GM18873 (cell line): ENCODE measurements around the gene RRBP1.
"Not testable (repeated sequence)": the region's sequence is repeated elsewhere in the genome, so short reads cannot be mapped to it uniquely, and the experiment has no call there.

Source experiments
- ATAC-seq: cut with Tn5 transposase; IDR thresholded peaks from one replicate; pipeline ENCODE4 v1.9.1; 2021; ENCODE audit warnings: mild to moderate bottlenecking, moderate library complexity, moderate number of reproducible peaks; ENCODE audit not compliant: unreplicated experiment, low FRiP score

Gene RRBP1

DNA sequence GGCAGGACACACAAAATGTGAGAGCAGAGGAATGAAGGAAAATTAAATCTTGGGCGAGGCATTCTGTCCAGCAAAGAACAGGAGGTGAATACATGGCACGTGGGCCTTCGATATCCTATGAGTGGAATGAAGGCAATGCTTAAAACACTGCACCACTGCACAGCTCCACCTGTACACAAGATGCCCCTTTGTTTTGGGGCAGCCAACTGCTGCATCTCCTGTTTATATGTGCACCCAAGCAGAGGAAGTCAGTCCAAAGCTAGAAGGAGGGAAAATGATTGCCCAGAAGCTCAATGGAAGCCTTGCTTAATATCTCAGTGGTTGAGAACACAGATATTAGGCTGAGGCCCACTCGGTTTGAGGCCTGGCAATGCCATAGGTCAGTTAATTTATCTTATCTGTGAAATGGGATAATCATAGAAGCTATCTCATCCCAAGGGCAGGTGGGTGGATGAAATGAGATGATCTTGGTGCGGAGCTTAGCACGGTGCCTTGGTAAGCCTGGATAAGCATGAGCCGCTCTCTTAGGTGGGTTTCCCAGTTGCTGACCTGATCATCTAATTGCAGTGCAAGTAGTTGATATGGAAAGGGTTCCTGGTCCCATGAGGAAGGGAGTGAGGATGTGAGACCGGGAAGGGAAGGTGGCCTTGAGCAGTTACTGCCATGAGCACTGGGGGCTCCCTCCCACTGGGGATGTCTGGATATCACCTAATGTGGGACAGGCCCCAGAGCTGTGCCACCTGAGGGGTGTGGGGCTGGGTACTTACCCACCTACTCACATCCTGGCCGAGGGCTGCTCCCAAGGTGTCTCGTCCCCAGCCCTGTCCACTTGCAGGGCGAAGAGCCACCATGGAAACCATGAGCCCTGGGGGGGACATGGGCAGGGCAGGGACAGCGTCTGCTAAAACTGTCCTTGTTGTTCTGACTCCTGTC lies 27.6 kb upstream of the RRBP1 start:
- no peak for ATAC-seq

DNA sequence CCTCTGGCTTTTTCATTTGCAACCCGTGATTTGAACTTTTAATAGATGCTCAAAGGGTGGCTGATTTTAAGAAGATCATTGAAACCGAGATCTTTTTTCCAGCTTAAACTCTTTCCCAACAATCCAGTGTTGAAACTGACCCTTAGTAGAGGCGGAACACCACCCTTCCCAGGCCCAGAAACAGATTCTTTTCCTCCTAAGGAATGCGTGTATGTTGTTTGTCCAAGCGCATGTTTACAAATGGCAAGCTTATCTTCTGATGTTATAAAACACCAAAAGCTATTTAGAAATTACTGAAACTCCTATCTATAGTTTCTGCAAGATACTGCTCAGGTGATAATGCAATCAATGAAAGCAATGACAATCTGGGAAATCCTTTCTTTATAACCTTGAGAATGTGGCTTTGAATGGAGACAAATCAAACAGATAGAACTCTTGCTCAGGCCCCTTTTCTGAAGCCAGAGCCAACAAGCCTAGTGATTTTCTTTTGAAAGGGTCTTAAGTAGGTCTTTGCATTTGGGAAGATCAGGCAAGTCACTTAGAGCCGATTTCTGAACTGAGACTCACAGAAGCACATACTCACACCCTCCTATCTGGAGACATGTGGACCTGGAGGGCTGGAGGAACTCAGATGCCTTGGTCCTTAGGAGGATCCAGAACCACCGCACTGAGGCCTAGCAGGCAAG lies 26.8 kb upstream of the RRBP1 start:
- ATAC-seq, result no peak

DNA sequence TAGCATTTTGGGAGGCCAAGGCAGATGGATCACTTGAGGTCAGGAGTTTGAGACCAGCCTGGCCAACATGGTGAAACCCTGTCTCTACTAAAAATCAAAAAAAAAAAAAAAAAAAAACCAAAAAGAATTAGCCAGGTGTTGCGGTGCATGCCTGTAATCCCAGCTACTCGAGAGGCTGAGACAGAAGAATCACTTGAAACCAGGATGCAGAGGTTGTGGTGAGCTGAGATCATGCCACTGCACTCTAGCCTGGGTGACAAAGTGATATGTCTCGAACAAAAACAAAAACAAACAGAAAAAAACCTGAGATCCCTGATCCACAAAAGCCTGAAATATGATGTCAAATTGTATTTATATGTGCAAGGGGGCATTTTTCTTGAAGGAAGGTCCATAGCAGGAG lies 25.9 kb upstream of the RRBP1 start:
- ATAC-seq, result not testable (repeated sequence)

DNA sequence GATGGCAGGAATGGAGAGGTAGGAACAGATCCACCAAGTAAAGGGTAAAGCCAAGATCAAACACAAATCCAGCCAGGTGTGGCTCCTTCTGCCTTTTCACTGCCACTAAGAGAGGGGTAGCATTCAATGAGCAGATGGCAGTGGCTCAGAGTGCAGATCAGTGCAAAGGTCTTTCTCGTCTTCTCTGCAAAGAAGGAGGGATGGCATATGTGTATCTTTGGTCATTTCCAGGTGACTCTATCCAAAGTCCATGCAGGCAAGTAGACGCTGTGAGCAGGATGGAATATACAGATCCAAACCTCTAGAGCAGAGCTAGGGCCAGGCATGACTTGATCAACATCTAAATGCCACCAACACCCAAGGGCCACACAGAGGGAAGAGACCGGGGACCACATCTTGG lies 24.6 kb upstream of the RRBP1 start:
- ATAC-seq, result no peak

DNA sequence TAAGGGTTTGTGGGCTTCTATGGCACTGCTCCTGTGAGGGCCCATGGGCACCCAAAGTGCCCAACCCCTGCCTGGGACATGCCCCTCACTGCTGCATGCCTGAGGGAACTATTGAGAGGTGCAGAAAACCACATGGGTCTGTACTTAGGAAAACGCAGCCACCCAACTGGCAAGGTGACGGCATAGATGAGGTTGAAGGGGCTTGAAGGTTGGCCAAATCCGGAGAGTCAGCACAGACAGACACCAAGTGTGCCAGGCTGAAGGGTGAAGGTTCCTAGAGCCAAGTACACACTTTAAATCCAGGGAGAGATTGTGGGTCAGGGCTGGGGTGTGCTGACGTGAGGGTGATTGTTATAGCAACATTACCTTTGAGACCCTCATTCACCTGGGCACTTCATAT lies 23.9 kb upstream of the RRBP1 start:
- no peak for ATAC-seq

DNA sequence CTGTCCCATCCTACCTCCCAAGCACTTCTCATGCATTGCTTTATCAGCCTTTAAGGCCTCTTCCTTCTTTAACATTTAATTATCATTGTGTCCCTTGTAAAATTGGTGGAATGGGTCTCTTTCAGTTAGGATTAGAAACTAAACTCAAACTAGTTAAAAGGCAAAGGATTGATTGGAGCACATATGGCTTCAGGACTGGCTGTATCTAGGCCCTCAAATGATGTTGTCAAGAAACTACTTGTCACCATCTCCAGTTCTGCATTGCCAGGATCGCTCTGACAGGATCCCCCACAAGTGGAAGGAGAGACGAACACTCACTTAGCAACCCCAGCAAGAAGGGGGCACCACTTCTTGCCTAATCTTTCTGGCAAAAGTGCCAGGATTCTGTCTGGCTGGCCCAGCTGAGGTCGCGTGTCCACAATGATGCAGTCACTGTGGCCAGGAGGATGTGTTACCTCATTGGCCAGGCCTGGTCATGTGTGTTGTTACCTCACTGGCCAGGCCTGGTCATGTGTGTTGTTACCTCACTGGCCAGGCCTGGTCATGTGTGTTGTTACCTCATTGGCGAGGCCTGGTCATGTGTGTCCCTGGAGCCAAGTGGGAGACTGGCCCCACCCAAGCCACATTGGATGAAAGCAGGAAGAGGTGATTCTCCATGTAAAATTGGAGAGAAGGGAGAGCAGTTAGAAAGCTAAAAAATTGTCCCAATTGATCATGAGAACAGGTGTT lies 22.7 kb upstream of the RRBP1 start:
- ATAC-seq, result no peak

DNA sequence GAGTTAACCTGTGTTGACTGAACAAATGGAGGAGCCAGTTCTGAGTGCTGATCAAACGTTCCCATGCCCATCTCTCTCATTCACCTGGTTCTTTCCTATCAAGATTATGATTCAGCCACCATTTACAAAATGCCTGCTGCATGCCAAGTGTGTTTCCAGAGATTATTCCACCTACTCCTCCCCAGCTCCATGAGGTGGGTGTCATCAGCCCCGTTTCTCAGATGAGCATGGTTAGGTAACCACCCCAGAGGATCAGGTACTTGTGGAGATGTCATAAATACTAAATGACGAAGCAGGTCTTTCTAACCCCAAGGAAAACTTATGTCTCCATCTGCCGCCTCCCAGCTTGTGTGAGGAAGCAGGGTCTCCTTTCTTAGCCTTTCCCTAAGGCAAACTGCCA lies 19.8 kb upstream of the RRBP1 start:
- ATAC-seq, result no peak

DNA sequence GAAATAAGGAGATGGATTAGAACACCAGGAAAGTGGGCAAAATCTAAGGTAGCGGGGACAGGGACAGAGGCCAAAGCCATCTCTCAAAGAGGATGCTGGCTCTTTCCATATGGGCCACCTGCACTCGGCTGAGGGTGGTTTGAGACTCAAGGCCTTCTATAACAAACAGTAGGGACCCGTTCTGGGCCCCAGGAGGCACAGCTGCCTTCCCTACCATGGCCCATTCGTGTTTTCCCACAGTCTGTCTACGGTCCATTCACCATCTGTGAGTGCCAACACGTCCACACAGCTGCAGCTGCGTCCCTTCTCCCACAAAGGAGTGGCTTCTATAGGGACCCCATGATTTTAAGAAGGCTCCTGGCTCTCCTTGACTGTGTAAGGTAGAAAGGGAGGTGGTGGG lies 18.6 kb upstream of the RRBP1 start:
- no peak for ATAC-seq

DNA sequence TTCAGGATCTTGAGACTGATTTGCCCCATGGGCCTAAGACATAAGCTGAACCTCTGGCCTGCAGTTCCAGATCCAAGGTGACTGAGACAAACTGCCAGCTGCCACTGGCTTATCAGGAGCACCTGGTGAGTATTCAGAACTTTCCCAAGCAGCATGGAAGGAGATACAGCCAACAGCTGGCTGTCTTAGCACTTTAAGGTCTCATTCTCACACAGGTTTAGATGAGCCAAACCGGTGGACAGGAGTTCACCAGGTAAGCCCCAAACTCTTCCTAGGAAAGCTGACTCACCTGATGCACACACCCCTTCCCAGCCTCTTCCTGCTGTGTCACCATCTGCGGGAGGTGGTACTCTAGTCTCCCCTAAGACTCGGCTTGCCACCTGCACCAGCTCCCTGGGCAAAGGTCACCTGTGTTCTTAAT lies 17.9 kb upstream of the RRBP1 start, which contains the start of gene BANF2:
TSS of gene BANF2 (plus strand) at position 36 of the 421 bp plus-strand sequence. CDS start 25,060 bp downstream, outside the sequence.
- ATAC-seq, result no peak

DNA sequence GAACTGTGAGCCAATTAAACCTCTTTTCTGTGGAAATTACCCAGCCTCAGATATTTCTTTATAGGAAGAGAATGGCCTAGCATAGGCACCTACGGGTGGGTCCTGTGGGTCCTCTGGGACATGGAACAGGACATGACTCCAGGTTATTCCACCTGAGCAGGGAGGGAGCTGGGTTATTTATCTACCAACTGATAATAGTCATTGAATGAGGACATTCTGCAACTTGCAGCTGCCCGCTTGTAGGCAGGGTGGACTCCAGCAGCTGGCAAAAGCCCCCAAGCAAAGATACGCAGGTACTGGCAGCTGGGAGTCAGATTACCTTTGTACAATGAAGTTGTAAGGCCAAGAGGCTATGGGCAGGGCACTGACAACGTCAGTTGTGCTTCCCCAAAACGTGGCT lies 16.3 kb upstream of the RRBP1 start:
- ATAC-seq, result no peak

DNA sequence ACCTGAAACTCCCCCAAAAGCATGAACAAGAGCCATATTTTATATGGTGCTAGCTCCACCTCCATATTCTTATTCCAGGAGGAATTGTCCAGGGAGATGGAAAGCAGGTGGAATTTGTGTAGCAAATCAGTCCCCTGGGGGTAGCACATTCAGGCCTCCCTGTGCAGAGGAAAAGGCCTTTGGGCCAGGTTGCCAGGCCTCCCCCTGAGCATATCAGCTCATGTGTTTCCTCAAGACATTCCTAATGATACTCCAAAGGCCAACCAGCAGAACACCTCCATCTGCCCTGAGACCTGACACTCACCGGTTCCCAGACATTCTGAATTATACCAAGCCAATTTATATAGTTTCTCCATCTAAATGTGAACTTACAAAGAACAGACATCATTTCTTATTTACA lies 15.1 kb upstream of the RRBP1 start:
- no peak for ATAC-seq

DNA sequence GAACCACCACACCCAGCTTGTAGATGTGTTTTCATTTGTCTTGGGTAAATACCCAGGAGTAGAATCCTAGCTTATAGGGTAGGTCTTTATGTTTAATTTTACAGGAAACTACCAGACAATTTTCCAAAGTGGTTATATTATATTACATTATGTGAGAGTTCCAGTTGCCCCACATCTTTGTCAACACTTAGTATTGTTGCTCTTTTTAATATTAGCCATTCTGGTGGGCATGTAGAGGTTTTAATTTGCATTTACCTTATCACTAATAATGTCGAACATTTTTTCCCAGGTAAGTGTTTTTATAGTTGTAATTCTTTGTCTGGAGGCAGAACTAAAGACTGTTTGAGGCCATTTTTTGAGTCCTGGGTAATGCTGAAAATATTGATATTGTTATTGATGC lies 14.2 kb upstream of the RRBP1 start:
- ATAC-seq, result no peak

DNA sequence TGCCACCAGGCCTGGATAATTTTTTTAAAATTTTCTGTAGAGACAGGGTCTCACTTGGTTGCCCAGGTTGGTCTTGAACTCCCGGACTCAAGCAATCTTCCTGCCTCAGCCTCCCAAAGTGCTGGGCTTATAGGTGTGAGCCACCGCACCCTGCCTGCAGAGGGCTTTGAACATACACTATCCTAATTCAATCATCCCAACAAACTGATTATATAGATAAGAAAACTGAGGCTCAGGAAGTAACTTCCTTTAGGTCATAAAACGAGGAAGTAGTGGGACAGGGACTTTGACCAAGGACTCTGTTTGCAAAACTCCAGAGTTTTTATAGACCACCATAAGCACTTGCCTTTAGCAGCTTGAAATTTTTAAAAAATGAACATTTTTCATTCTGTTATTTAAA lies 12.7 kb upstream of the RRBP1 start:
- no peak for ATAC-seq

DNA sequence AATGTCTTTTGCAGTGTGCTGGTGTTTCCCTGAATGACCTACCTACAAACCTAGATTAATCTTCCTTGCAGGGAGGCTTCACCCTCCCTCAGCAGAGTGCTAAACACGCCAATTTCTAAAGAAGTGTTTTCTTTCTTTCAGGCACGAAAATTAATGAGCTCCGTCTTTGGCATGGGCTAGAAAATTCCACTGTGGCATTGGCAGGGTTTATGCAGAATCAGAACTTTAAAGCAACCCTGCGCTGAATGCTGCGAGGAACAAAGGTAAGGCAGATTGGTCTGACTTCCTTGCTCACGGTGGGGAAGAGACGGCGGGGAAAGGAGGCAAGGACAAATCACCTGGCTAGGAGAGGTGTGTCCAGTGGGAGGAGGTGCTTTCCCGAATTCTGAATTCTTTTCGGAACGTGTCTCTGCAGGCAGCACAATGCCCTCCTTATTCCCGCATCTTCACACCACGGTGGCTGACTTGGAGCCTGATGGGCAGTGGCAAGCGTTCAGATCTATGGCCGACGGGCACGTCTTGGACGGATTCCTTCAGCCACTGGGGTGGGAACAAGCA lies 11.5 kb upstream of the RRBP1 start:
- ATAC-seq, result no peak

DNA sequence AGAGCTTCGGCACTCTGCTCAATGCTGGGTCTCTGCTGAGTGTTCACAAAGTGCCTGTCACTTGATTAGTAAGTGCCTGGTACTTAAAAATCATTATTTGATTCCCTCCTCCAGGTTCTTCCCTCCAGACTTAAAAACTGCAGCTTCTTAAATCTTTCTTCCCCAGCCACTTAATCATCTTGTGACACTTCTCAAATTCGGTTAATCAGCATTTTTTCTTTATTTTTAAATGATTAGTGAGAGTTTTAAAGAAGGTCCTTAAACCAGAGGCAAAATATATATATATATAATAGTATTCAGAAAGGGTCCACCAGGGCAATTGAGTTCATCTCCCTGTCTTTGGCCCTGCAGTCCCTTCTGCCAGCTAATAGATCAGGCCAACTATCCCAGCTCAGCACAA lies 9.7 kb upstream of the RRBP1 start:
- ATAC-seq, result no peak

DNA sequence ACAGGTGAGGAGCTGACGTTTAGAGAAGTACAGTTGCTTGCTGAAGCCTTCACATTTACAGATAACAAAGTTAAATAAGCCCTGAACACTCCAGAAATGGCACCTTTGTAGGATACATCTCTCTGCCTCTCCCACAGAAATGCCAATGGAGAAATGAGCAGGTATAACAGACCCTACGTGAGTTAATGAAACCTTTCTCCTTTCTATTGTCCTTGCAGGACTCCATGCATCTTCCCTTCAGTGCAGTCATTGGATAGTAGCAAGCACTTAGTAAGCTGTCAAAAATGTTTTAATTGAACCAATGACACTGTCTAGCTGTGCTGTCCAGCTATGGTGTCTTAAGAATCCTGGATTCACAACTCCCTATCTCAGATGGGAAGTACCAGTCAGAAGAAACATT lies 8.1 kb upstream of the RRBP1 start:
- no peak for ATAC-seq

DNA sequence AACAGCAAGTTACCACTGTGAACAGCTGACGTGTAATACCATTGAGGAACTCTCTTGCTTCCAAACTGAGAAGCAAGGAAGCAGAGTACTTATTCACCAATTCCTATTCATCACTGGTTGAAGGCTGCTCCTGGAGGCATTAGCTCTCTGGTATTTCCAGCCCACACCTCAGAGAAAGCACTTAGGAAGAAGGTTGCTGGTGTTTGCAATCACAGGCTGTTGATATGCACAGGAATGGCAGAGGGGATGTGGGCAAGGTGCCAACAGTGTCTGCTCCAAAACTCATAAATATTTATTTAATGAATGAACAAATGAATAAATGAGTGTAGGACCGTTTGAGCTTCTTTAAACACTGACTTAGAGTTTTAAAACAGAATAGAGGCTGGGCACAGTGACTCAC lies 6.9 kb upstream of the RRBP1 start:
- no peak for ATAC-seq

DNA sequence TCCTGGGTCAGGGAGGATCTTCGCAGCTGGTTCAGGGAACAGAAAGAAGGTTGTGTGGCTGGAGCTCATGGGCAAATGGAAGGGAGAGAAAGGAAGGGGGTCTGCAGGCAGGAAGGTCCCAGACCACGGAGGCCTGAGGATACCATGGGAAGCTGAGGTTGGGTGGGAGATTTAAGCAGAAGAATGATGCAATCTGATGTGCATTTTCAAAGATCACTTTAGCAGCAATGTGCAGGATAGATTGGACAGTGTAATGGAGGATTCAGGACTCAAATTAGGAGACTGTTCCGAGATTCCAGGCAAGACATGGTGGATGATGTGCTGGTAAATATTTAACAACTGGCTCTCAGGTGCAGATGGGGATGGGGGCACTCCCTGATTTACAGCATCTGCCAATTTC lies 5.8 kb upstream of the RRBP1 start:
- ATAC-seq, result no peak

DNA sequence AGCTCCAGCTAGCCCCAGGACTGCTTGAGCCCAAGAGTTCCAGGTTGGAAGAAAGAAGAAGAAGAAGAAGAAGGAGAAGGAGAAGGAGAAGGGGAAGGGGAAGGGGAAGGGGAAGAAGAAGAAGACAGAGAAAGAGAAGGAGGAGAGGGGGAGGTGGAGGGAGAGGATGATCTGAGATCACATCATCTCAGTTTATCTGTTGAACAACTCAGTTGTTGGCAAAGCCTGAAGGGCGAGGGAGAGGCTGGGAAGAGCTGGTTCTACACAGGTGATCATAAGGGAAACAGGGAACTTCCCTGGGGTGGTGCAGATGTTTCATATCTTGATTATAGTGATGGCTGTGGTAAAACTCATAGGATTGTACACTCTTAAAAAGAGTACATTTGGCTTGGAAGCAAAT lies 3.1 kb upstream of the RRBP1 start:
- no peak for ATAC-seq

DNA sequence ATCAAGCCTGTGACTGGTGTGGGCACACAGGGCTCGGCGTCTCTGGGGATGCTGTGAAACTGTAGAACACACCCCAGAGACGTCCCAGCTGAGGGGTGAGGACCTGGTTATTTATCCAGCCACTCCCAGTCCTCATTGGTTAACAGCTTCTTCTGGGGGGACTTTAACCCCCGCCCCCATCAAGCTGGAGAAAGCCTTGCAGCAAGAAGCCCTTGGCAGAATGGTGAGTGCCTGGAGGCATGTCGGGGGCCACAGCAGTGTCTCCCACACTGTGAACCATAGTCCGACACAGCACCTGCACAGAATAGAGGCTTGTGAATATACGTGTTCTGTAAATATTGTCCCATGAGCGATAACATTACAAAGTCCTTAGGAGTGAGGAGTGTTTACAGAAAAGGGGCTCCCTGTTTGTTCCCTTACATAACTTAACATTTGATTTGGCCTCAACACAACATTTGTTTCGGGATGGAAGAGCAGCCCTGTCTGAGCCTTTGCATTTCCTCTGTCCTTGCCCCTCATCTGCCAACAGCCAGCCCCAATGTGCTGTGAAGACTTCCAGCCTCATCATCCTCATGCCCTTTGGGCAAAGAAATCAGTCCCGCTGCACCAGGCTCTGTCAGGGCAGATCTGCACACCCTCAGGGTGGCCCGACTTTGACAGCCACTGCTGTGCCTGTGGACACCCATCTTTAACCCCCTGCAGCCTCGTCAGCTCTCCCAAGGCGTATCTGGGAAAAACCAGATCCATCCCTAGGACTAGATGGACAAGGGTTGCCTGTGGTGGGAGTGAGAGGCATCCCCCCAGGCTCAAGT lies 2.2 kb upstream of the RRBP1 start:
- ATAC-seq, result no peak
